Measurements from ENCODE around the gene DHPS. TPM values are rescaled to one million over a fixed set of nuclear protein-coding genes. Genes with fewer than 3 reads are reported as not detected.

Gene DHPS
- total and polyA plus RNA-seq, 2 of the 4 experiments (the other 2 are of a cell fraction): 82.8 to 85.0 TPM

GRCh38 chr19:12665281-12665573 is 16.5 kb downstream of the DHPS start:
- in situ Hi-C loops (cut with MboI; ENCODE audit: low sequenced_read_pairs) (no loop called here), intact Hi-C loops (cut with micrococcal nuclease) (no loop called here), dilution Hi-C loops (cut with HindIII; ENCODE audit: low sequenced_read_pairs, unreplicated experiment) (no loop called here)
- H2AFZ ChIP-seq (replicated peaks; ENCODE audit: low read length, poor library complexity): no peak overlapping the region
- DNase-seq (no peak), ATAC-seq (ENCODE audit: low read depth) (no peak)
- H3K36me3 ChIP-seq (ENCODE audit: control insufficient read depth, insufficient read depth, low read length): peaks cover 23% of the 10 kb centered on the region
- no peak overlapping the region for H2BK5ac ChIP-seq (ENCODE audit: low read depth, low read length, poor library complexity, severe bottlenecking)
- no peaks in the 10 kb centered on the region for H3K27me3 ChIP-seq (ENCODE audit: control insufficient read depth, insufficient read depth, low read length)
- H3K4me3 ChIP-seq (ENCODE audit: insufficient read depth, low read depth, low read length): no peak overlapping the region
- H2BK120ac ChIP-seq (ENCODE audit: low read depth, low read length): no peak overlapping the region
- H2AK5ac ChIP-seq (ENCODE audit: low read depth, low read length): no peak overlapping the region
- H3K56ac ChIP-seq (ENCODE audit: extremely low read depth, insufficient read depth, low read length): no peak overlapping the region
- WGBS, 2 experiments (ENCODE audit: extremely low coverage in 2 of 2, insufficient read length in 1 of 2): 96% methylated on average over 8 of the region's 10 CpGs; no CpG with 5 or more reads in 1 of the 2 experiments
- no peak overlapping the region for H3K4me2 ChIP-seq (ENCODE audit: low read depth, low read length)
- no peak overlapping the region for H4K5ac ChIP-seq (ENCODE audit: low read depth, low read length)
- peaks cover 33 to 56% of the 10 kb centered on the region in 2 experiments for H3K79me1 ChIP-seq (ENCODE audit: low read depth in 1 of 2, low read length in 2 of 2)
- no peak overlapping the region for H4K91ac ChIP-seq (ENCODE audit: insufficient read depth, low read depth, low read length)
- no peak overlapping the region for H3K4ac ChIP-seq (ENCODE audit: low read depth, low read length)
- ChIA-PET CTCF (no interaction called here), POLR2A (ENCODE audit: unreplicated experiment) (no interaction called here)
- no peak overlapping the region for H2BK20ac ChIP-seq (ENCODE audit: low read depth, low read length)
- BruUV-seq (replicated peaks): no TSS peak
- no peak overlapping the region for H2BK15ac ChIP-seq (ENCODE audit: low read depth, low read length)
- H3K23ac ChIP-seq (ENCODE audit: low read depth, low read length): no peak overlapping the region
- H3K9me3 ChIP-seq (ENCODE audit: control insufficient read depth, insufficient read depth, low read length): no peaks in the 10 kb centered on the region
- TF ChIP-seq POLR2A (IDR thresholded peaks at IDR 0.05; ENCODE audit: low read depth, low read length) (no peak), SMC3 (IDR thresholded peaks at IDR 0.05; ENCODE audit: low read depth, low read length) (no peak), MAZ (IDR thresholded peaks at IDR 0.05; ENCODE audit: borderline replicate concordance, low read depth, low read length) (no peak)
- H3K9ac ChIP-seq (ENCODE audit: low read depth, low read length): no peak overlapping the region
- H3K27ac ChIP-seq (ENCODE audit: insufficient read depth, low read length): no peak overlapping the region
- H3K18ac ChIP-seq (ENCODE audit: low read depth, low read length): no peak overlapping the region
- H2AK9ac ChIP-seq (replicated peaks; ENCODE audit: low read depth, low read length, poor library complexity): peak overlapping the region; percentile 79
- peaks cover 11% of the 10 kb centered on the region for H3K4me1 ChIP-seq (ENCODE audit: control insufficient read depth, insufficient read depth, low read length)
- H4K20me1 ChIP-seq (ENCODE audit: insufficient read depth, low read length): no peaks in the 10 kb centered on the region
- H3K9me1 ChIP-seq (ENCODE audit: insufficient read depth, low read length): 0 out of 2 replicates have a peak, but pooled peaks cover 13% of the 10 kb centered on the region
- no peak overlapping the region for H3K14ac ChIP-seq (replicated peaks; ENCODE audit: low read depth, low read length)
- H4K8ac ChIP-seq (ENCODE audit: low read depth in 2 of 2, low read length in 2 of 2): no peak overlapping the region
